ENCODE measurements around the gene OR4C6.

DNA sequence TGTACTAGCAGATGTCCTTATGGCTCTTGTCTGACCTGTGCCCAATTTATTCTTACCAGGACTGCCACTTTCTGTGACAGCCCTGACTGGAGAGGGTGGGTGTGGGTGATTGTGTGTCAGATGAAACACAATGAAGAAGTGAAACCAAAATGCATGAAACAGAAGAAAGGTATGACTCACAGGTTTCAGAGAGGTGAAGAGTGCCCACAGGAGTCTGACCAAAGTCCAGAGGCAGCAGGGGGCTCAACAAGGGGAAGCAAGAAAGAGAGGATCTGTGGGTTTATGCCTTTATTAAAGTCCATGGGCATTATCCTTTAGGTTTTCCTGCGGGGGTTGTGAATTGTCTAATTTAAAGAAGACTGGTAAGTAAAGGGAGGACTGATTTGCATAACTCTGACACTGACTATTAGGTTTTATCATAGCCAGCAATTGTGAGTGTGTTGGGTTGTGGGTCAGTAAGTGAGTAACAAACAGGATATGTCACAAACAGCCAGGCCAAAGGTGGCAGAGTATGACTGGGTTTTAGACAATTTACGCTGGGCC lies 3.9 kb upstream of the OR4C6 start:
- TF ChIP-seq, protein P1, sequence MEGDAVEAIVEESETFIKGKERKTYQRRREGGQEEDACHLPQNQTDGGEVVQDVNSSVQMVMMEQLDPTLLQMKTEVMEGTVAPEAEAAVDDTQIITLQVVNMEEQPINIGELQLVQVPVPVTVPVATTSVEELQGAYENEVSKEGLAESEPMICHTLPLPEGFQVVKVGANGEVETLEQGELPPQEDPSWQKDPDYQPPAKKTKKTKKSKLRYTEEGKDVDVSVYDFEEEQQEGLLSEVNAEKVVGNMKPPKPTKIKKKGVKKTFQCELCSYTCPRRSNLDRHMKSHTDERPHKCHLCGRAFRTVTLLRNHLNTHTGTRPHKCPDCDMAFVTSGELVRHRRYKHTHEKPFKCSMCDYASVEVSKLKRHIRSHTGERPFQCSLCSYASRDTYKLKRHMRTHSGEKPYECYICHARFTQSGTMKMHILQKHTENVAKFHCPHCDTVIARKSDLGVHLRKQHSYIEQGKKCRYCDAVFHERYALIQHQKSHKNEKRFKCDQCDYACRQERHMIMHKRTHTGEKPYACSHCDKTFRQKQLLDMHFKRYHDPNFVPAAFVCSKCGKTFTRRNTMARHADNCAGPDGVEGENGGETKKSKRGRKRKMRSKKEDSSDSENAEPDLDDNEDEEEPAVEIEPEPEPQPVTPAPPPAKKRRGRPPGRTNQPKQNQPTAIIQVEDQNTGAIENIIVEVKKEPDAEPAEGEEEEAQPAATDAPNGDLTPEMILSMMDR (conservative IDR thresholded peaks at IDR 0.05; ENCODE audit: low read depth, low read length): no peak
- no peak for TF ChIP-seq EZH2 (IDR thresholded peaks at IDR 0.05; ENCODE audit: borderline replicate concordance, low read depth, low read length, poor library complexity, severe bottlenecking)
